Spleen (tissue), 11 donors: ENCODE data around the gene RAB40C. TPM values are rescaled to one million over a fixed set of nuclear protein-coding genes. Genes with fewer than 3 reads are reported as not detected.

Source experiments
- DNase-seq: peaks from one replicate; pipeline ENCODE4 v3.0.0-alpha.2; 2020
- H3K27ac ChIP-seq, 8 donors: fragments of 200-600 bp; sonication (generic) in 7 of 8; 1 replicate in 4 of 8; 2 replicates in 4 of 8; pipeline versions ENCODE4 v1.5.0 to v1.8.0; 2016 to 2021; ENCODE audit warnings: inconsistent platforms in 4 of 8, mild to moderate bottlenecking in 4 of 8, moderate library complexity in 1 of 8
- H3K27me3 ChIP-seq, 7 donors: fragments of 200-600 bp; sonication (generic) in 6 of 7; replicated peaks in 1 of 7; 1 replicate in 4 of 7; 2 replicates in 3 of 7; pipeline versions ENCODE4 v1.5.0 to v1.8.0; 2016 to 2021; ENCODE audit warnings: inconsistent platforms in 3 of 7, mild to moderate bottlenecking in 1 of 7
- H3K36me3 ChIP-seq, 6 donors: fragments of 200-600 bp; sonication (generic) in 5 of 6; 1 replicate in 4 of 6; 2 replicates in 2 of 6; pipeline versions ENCODE4 v1.5.0 to v1.8.0; 2016 to 2021; ENCODE audit warnings: inconsistent platforms in 2 of 6
- H3K4me1 ChIP-seq, 6 donors: fragments of 200-600 bp; sonication (generic) in 5 of 6; 1 replicate in 3 of 6; 2 replicates in 3 of 6; pipeline versions ENCODE4 v1.5.0 to v1.8.0; 2016 to 2021; ENCODE audit warnings: inconsistent platforms in 3 of 6
- H3K4me3 ChIP-seq, 8 donors: fragments of 200-600 bp; sonication (generic) in 7 of 8; 1 replicate in 4 of 8; 2 replicates in 4 of 8; pipeline versions ENCODE4 v1.5.0 to v1.8.0; 2016 to 2021; ENCODE audit warnings: inconsistent platforms in 4 of 8, mild to moderate bottlenecking in 4 of 8, moderate library complexity in 2 of 8
- H3K9me3 ChIP-seq, 8 donors: fragments of 200-600 bp; sonication (generic) in 7 of 8; 1 replicate in 4 of 8; 2 replicates in 4 of 8; pipeline versions ENCODE4 v1.5.0 to v1.8.0; 2016 to 2021; ENCODE audit warnings: inconsistent platforms in 4 of 8
- POLR2A ChIP-seq, 3 donors: fragments of 450-650 bp; IDR thresholded peaks; one replicate each; pipeline ENCODE4 v1.5.1; 2017; ENCODE audit warnings: antibody characterized with exemption in 3 of 3, mild to moderate bottlenecking in 1 of 3
- POLR2AphosphoS5 ChIP-seq, 3 donors: sonication (generic); formaldehyde crosslinking; IDR thresholded peaks; one replicate each; pipeline ENCODE4 v1.5.1; 2017; ENCODE audit warnings: antibody characterized with exemption in 3 of 3
- WGBS, 5 donors: extraction: QIAGEN DNeasy Blood & Tissue Kit in 3 of 5; methylation state at CpG; one replicate each; pipeline versions ENCODE4 v1.1.5 to v1.1.7; 2013 to 2018; 5-methylcytosine and 5-hydroxymethylcytosine counted together
- intact Hi-C: fragments of 100-400 bp; cut with DNase I; formaldehyde crosslinking; loops from one replicate; pipeline ENCODE4 v1.15.0; 2023; ENCODE audit warnings: low total_unique reads
- polyA plus RNA-seq, 3 donors: library from polyadenylated mRNA; stranded (reverse); fragments of 200-250 nt; gene quantifications; one replicate each; pipeline ENCODE4 v1.2.1, GENCODE V29; 2013
- total RNA-seq, 7 donors: library from RNA; depleted of rRNA in 3 of 7; stranded (reverse); fragments of >200 nt in 3 of 7; fragmentation: NEBNext Ultra II Directional in 4 of 7; extraction: Animal tissue kit (Norgen Biotek cat#: 25700) in 4 of 7; gene quantifications; one replicate each; pipeline versions ENCODE4 v1.1.0 to v1.2.1, GENCODE V29; 2016 to 2021
- TF ChIP-seq, protein P1 (sequence below), 11 experiments: fragments of 200-600 bp in 7 of 11; fragments of 450-650 bp in 4 of 11; sonication (generic) in 4 of 11; IDR thresholded peaks in 8 of 11; conservative IDR thresholded peaks in 3 of 11; 1 replicate in 7 of 11; 2 replicates in 4 of 11; pipeline versions ENCODE4 v1.4.0 to v1.8.0; 2016 to 2021; ENCODE audit warnings: antibody characterized with exemption in 11 of 11, inconsistent platforms in 4 of 11, mild to moderate bottlenecking in 1 of 11
- donor health status: healthy with polysubstance abuse.
- donor health status: DM: no; HTN: no; CAD: no; lungs with moderate emphysema.
- donor health status: DM: no; HTN: no; CAD: no.
- donor health status: Bipolar disorder and iron deficiency.
- donor health status: healthy.
- donor health status: DM: no; HTN: no; CAD: no.
- donor health status: DM: yes; HTN: yes; CAD: no.

RAB40C gene
- total and polyA plus RNA-seq, 10 donors, result 8.1 to 21.6 (median 15.2) TPM

DNA sequence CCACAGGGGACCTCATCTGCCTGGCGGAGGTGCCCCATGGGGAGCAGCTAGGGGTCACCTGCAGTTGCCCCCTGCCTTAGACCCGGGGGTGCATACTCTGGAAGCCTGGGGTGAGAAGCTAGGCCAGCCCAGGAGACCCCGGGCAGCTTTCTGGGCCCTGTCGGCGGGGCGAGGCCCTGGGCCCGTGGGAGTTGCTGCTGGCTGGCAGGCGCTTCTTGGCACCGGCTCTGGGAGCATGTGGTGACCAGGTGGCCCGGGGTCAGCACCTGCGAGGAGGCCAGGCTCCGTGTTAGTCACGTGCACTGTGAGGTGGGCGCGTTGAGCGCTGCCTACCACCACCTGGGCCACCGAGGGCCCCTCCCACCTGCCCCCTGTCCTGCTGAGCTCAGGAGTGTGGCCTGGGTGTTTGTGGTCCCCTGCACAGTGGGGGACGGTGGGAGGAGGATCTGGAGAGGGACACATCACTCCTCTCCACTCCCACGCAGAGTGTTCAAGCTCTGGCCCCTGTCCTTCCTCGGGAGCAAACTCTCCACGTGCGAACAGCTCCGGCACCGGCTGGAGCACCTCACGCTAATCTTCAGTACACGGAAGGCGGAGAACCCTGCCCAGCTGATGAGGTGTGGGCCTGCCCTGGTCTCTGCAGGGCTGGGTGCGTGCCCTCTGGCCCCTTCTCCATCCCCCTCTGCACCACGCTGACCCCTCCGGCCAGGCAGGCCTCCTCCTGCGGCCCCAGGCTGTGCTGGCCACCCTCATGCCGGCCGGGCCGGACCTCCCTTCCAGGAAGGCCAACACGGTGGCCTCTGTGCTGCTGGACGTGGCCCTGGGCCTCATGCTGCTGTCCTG lies 14.3 kb upstream of the RAB40C start:
- no peak for DNase-seq
- Histone ChIP-seq H3K9me3 (no peaks in the 10 kb centered on the region), H3K4me1 (peaks cover 2 to 60% (median 20%) of the 10 kb centered on the region in 6 donors), H3K27me3 (no peaks in the 10 kb centered on the region), H3K36me3 (peaks cover 0 to 55% (median 19%) of the 10 kb centered on the region in 6 donors), H3K4me3 (no peak overlapping the region), H3K27ac (peak overlapping the region in 5 of 8 donors; percentile 19 to 64 (median 46))
- intact Hi-C loops, result no loop called here
- TF ChIP-seq, protein P1, sequence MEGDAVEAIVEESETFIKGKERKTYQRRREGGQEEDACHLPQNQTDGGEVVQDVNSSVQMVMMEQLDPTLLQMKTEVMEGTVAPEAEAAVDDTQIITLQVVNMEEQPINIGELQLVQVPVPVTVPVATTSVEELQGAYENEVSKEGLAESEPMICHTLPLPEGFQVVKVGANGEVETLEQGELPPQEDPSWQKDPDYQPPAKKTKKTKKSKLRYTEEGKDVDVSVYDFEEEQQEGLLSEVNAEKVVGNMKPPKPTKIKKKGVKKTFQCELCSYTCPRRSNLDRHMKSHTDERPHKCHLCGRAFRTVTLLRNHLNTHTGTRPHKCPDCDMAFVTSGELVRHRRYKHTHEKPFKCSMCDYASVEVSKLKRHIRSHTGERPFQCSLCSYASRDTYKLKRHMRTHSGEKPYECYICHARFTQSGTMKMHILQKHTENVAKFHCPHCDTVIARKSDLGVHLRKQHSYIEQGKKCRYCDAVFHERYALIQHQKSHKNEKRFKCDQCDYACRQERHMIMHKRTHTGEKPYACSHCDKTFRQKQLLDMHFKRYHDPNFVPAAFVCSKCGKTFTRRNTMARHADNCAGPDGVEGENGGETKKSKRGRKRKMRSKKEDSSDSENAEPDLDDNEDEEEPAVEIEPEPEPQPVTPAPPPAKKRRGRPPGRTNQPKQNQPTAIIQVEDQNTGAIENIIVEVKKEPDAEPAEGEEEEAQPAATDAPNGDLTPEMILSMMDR (IDR thresholded peaks at IDR 0.05 in 8 of 11, conservative IDR thresholded peaks at IDR 0.05 in 3 of 11), result no peak
- peak in 1 of 3 donors; percentile 26 for TF ChIP-seq POLR2AphosphoS5 (IDR thresholded peaks at IDR 0.05)
- 87 to 93% (median 92%) methylated on average over 14 to 36 of the region's 36 CpGs for WGBS, 5 donors

DNA sequence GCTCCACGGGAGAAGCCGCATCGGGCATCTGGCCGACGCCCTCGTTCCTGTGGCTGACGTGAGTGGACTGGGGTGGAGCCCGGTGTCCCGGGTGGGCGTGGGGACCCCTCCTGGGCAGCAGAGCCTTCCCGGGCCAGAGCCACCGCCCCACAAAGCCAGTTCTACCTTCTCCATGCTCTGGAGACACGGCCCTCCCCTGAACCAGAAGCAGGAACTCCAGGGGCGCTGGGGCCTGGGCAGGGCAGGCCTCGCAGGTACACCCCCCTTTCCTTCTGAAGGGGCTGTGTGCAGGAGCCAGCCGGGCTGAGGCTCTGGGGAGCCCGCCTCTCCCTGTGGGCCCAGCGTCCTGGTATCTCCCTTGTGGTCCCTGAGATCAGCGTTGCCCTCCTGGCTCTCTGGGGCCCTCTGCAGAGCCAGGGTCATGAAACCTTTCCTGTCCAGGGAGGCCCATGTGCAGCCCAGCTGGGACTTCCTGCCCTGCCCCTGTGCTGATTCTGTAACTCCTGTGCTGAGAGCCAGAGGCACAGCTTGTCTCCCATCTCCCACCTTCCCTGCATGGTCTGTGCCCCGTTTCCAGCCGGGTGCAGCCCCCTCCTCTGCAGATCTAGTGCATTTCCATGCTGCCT lies 13.6 kb upstream of the RAB40C start:
- 65 to 73% (median 67%) methylated on average over 10 to 21 of the region's 21 CpGs for WGBS, 5 donors
- H3K27me3 ChIP-seq, result no peaks in the 10 kb centered on the region
- intact Hi-C loops, result no loop called here
- no peak for DNase-seq
- H3K36me3 ChIP-seq, result peaks cover 0 to 62% (median 19%) of the 10 kb centered on the region in 6 donors
- peaks cover 0 to 53% (median 17%) of the 10 kb centered on the region in 6 donors for H3K4me1 ChIP-seq
- H3K9me3 ChIP-seq, result no peaks in the 10 kb centered on the region
- H3K4me3 ChIP-seq, result no peak overlapping the region
- peak overlapping the region in 5 of 8 donors; percentile 19 to 64 (median 46) for H3K27ac ChIP-seq
- TF ChIP-seq POLR2A (IDR thresholded peaks at IDR 0.05) (no peak), POLR2AphosphoS5 (IDR thresholded peaks at IDR 0.05) (peak; percentile 24 to 51 (median 33))
- TF ChIP-seq, protein P1 (IDR thresholded peaks at IDR 0.05 in 8 of 11, conservative IDR thresholded peaks at IDR 0.05 in 3 of 11), result no peak

DNA sequence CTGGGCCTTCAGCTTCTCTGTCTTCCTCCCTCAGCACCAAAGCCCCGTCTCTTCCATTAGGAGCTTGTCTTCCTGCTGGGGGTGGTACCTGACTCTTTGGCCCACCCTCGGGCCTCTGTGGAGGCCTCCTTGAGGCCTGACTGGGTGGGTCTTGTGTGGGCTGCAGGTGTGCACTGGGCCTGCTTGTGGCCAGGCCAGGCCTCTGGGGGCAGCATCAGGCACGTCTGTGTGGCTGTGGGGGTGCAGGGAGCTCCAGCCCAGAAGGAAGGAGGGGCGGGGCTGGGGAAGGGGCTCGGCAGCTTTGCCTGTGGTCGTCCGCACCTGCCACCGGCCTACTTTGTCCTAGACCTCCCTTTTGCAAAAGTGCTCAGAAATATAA lies 13.1 kb upstream of the RAB40C start:
- Histone ChIP-seq H3K27ac (peak overlapping the region in 2 of 8 donors; percentile 46 to 64), H3K27me3 (no peaks in the 10 kb centered on the region), H3K4me1 (peaks cover 0 to 48% (median 16%) of the 10 kb centered on the region in 6 donors), H3K9me3 (no peaks in the 10 kb centered on the region), H3K36me3 (peaks cover 0 to 62% (median 19%) of the 10 kb centered on the region in 6 donors), H3K4me3 (no peak overlapping the region)
- TF ChIP-seq POLR2AphosphoS5 (IDR thresholded peaks at IDR 0.05) (no peak), POLR2A (IDR thresholded peaks at IDR 0.05) (no peak)
- TF ChIP-seq, protein P1 (IDR thresholded peaks at IDR 0.05 in 8 of 11, conservative IDR thresholded peaks at IDR 0.05 in 3 of 11), result no peak
- DNase-seq, result no peak
- WGBS, 5 donors, result 49 to 68% (median 59%) methylated on average over 7 to 8 of the region's 8 CpGs
- intact Hi-C loops, result no loop called here

DNA sequence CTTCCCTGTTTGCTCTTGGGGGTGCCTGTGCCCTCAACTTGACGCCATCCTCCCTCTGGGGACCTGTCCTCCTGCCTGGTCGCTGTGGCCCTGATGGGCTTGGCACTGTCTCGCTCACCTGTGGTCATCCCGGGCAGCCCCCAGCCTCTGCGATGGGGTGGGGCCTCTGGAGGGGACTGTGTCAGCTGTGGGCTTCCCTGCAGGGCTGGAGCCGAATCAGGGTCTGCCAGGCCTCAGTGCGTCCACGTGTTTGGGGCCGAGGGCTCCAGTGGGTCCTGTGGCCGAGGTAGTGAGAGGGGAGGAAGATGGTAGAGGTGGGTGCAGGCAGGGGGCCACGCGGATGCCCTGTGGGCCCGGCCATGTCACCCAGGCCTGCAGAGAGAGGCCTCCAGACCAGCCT lies 12.1 kb upstream of the RAB40C start:
- intact Hi-C loops, result no loop called here

More for the DNA sequence above, 12.1 kb upstream of the RAB40C start:
- Histone ChIP-seq H3K36me3 (peaks cover 0 to 62% (median 19%) of the 10 kb centered on the region in 6 donors), H3K27ac (no peak overlapping the region), H3K4me1 (peaks cover 0 to 38% (median 16%) of the 10 kb centered on the region in 6 donors), H3K4me3 (no peak overlapping the region), H3K9me3 (no peaks in the 10 kb centered on the region), H3K27me3 (no peaks in the 10 kb centered on the region)
- 94 to 97% (median 94%) methylated on average over 5 to 13 of the region's 13 CpGs for WGBS, 5 donors
- peak in 1 of 3 donors; percentile 6 for TF ChIP-seq POLR2AphosphoS5 (IDR thresholded peaks at IDR 0.05)
- TF ChIP-seq POLR2A (IDR thresholded peaks at IDR 0.05), result no peak
- TF ChIP-seq, protein P1 (IDR thresholded peaks at IDR 0.05 in 8 of 11, conservative IDR thresholded peaks at IDR 0.05 in 3 of 11), result no peak
- DNase-seq, result no peak
